GM10248 (cell line): Measurements from ENCODE around the gene KCNQ5.

ENCODE experiments used
- CTCF ChIA-PET: fragments of 300-600 bp; sonication (Branson Sonifier 250); formaldehyde crosslinking; extraction: SDS; loops from one replicate; lab custom pipeline; 2021; ENCODE audit warnings: antibody characterized with exemption; lab: Yijun Ruan, JAX
- POLR2A ChIA-PET: fragments of 350-650 bp; sonication (Branson Sonifier 250); formaldehyde crosslinking; extraction: SDS; loops from one replicate; lab custom pipeline; 2020; ENCODE audit warnings: antibody characterized with exemption; lab: Yijun Ruan, JAX
- DNase-seq: peaks from one replicate; pipeline ENCODE4 v3.0.0; 2012; ENCODE audit errors: extremely low spot score
- CTCF ChIP-seq: IDR thresholded peaks from 2 replicates; pipeline ENCODE4 v1.5.1; 2012; ENCODE audit warnings: mild to moderate bottlenecking, low read depth; ENCODE audit errors: extremely low read depth, missing control alignments, control extremely low read depth

KCNQ5 gene

GRCh38 chr6:73050706-73051105 is 428.8 kb downstream of the KCNQ5 start:
- POLR2A ChIA-PET: no interaction called here
- CTCF ChIA-PET: no interaction called here
- no peak for DNase-seq
- no peak for TF ChIP-seq CTCF

GRCh38 chr6:73051147-73051546 is 429.3 kb downstream of the KCNQ5 start:
- no peak for TF ChIP-seq CTCF
- DNase-seq: no peak
- CTCF ChIA-PET: no interaction called here
- POLR2A ChIA-PET: no interaction called here

GRCh38 chr6:73054958-73055357 is 433.1 kb downstream of the KCNQ5 start:
- no peak for DNase-seq
- CTCF ChIA-PET: interaction anchor here (1.2 kb wide), 1 partner anchor 13 kb away, joined by 5 read pairs; no protein-coding TSS in a partner anchor
- TF ChIP-seq CTCF: no peak
- POLR2A ChIA-PET: no interaction called here

- DNase-seq: no peak
- ChIA-PET POLR2A (no interaction called here), CTCF (no interaction called here)
- no peak for TF ChIP-seq CTCF
Measured at GRCh38 chr6:73058736-73059135, 436.9 kb downstream of the KCNQ5 start.

- POLR2A ChIA-PET: no interaction called here
- CTCF ChIA-PET: interaction anchor here (1.5 kb wide), 1 partner anchor 25 kb away, joined by 3 read pairs; no protein-coding TSS in a partner anchor
- DNase-seq: no peak
- no peak for TF ChIP-seq CTCF
Measured at GRCh38 chr6:73062130-73062529, 440.3 kb downstream of the KCNQ5 start.

GRCh38 chr6:73062837-73063236 is 441.0 kb downstream of the KCNQ5 start:
- ChIA-PET POLR2A (no interaction called here), CTCF (interaction anchor here (0.8 to 1.5 kb wide), 2 partner anchors 13 to 24 kb away, joined by 3 read pairs; no protein-coding TSS in a partner anchor)
- no peak for TF ChIP-seq CTCF
- no peak for DNase-seq
